HG03103 (cell line): ENCODE data around the gene EYS.

Source experiments
- ATAC-seq: cut with Tn5 transposase; IDR thresholded peaks from one replicate; pipeline ENCODE4 v1.9.1; 2021; ENCODE audit warnings: low read depth; ENCODE audit not compliant: unreplicated experiment

Gene EYS

DNA sequence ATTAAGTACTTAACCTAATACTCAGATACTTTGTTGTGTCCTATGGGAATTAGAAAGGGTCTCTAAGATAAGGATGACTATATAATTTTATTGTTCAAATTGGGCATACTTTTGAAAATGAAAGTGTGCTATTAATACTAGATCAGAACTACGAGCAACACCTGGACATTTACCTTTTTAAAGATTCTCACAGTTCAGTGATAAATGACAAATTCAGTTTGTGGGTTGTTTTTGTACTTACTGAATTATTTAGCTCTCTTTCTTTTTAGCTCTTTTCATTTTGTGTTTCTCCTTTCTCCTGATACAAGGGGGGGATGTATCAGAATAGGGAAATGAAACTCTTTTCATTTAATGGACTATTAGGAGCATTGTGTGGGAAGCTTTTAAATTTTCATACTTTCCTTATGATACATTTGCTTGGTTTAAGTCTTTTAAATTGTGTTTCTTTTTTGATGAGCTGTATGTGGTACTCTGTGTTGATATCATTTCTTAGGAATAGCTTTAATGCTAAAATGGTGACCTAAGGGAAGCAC, 2023.9 kb downstream of the EYS start:
- ATAC-seq: peak; percentile 32

DNA sequence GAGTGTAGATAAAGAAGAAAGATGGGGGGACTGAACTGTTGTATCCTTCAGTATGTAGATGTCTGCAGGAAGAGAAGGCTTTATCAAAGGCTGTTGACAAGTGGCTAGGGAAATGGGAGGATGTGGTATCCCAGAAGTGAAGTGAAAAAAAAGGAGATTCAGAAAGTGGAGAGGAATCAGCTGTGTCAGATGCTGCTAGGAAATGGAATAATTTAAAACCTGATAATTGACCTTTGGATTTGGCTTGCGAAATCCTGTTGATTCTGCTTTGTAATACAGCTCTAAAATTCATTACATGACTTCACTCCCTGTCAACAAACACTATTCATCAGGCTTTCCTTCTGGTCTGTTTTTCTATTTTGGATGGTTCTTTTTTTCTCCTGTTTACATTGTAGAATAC, 2029.7 kb downstream of the EYS start:
- no peak for ATAC-seq

DNA sequence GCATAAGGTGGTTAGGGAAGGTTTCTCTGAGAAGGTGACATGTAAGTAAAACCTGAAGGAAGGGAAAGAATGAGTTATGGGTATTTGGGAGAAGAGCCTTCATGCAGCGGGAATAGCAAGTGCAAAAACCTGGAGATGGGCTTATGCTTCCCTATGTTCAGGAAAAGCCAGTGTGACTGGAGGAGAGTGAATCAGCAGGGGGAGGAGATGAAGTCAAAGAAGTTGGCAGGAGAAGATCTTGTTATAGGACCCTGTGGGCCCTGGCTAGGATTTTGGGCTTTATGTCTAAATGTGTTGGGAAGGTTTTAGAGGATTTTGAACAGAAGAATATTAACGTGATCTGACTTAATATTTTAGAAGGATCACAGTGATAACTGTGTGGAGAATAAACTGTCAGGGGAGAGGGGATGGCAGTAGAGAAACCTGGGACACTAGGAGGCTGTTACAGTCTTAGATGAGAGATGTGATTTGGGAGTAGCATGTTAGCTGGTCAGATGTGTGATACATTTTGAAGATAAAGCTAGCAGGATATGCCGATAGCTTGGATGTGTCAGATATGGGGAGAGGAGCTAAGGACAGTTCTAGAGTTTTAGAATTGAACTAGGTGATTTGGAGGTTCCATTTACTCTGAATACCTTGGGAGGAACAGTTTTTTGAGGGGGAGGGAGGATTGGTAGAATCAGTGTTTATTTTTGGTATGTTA, 2030.5 kb downstream of the EYS start:
- no peak for ATAC-seq

DNA sequence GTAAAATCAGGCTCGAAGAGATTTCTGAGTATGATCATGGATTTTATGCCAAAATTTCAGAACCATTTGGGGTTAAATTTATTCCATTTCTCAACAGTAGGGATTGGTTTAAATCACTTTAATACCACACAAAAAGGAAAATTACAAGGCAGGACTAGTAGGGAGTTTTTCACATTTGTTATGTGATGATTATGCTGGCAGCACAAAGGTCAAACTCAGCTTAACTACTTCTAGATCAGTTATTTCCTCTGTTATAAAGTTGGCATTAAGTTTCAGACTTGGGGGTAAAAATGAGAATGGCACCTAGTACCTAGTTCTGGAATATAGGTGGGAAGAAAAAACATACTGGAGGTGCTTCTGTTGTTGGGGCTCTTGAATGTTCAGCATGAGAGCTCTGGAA, 2031.9 kb downstream of the EYS start:
- ATAC-seq: no peak

DNA sequence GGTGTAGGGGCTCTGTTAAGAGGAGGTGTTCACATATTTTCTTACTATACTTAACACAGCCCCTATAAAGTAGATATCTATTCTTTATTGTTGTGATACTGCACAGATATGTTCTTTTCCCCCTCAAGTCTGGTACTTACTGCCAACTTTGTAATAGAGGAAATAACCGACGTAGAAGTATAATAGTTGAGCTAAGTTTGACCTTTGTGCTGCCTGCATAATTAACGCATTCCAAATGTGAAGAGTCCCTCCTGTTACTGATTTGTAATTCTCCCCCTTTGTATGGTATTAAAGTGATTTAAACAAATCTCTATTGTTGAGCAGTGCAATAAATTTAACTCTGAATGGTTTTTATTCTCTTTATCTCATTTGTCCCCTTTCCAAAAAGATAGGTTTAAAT, 2032.4 kb downstream of the EYS start:
- ATAC-seq: no peak

DNA sequence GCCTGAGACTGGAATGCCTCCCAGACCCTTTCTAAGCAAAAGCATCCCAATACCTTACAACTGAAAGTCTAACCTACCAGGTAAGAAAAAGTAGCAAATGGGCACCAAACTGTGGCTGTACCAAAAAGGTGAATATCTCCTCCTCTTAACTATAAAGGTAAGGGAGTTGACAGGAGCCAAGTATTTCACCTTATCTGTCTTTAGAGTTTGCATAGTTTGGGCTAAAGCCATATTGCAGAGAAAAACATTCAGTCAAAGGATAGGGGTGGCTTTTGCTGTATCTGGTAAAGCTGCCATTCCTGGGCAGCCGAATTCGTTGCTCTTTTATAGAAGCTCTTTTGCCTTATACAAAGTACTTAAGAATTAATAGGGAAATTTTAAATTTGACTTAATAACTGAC, 2033.3 kb downstream of the EYS start:
- no peak for ATAC-seq

DNA sequence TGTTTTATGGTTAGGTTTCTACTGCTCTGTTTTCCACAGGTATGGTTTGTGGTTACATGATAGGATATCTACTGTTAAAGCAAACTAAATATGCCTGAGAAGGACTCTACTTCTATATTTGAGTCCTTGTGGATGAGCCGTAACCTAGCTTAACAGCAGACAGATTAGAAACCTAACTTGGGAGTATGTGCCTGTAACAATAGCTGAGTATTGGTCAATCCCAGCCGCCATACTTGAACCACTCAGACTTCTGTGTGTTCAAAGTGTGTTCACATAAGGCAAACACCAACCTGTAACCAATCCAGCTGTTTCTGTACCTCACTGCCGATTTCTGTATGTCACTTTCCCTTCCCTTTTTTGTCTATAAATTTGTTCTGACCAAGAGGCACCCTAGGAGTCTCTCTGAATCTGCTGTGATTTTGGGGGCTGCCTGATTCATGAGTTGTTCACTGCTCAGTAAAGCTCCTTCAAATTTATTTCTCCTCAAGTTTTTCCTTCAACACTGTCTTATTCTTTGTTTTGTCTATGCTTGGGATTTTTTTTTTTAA, 2034.4 kb downstream of the EYS start:
- ATAC-seq: no peak

DNA sequence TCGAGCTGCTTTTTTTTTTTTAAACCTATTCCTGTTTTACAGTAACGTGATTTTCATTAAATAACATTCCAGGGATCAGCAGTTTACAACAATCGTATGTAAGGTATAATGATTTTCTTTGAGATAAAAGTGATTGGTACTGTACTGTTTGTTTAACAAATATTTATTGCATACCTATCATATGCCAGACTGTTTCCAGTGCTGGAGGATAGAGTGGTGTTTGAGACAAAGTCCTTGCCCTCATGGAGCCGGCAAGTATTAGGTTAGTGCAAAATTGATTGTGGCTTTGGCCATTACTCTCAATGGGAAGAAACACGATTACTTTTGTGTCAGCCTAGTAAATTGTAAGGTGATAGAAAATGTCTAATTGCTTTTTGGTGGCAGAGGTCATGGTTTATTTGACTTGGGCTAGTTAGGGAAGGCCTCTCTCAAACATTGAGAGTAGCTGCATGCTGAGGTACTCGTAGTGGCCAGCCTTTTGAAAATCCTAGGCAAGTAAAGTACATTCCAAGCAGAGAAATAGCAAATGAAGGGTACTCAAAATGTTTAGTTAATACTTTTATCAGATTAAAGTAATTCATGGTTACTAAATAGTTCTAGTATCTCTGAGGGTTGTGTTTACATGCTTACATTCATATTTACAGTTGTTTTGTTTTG, 2035.8 kb downstream of the EYS start:
- no peak for ATAC-seq
